Ectodermal cell (in vitro differentiated cells): ENCODE results near the gene COMMD9.

ENCODE experiments used
- H3K27ac ChIP-seq: 2 replicates; pipeline ENCODE4 v1.7.0; 2013; ENCODE audit warnings: mild to moderate bottlenecking, low read depth, low read length; ENCODE audit not compliant: insufficient read depth, poor library complexity, severe bottlenecking
- H3K27me3 ChIP-seq: 2 replicates; pipeline ENCODE4 v1.7.0; 2013; ENCODE audit warnings: mild to moderate bottlenecking, low read length; ENCODE audit not compliant: insufficient read depth, control insufficient read depth, poor library complexity, severe bottlenecking
- H3K36me3 ChIP-seq: one replicate; pipeline ENCODE4 v1.7.0; 2013; ENCODE audit warnings: low read length; ENCODE audit not compliant: control insufficient read depth, insufficient read depth
- H3K4me1 ChIP-seq: one replicate; pipeline ENCODE4 v1.7.0; 2013; ENCODE audit warnings: low read length; ENCODE audit not compliant: control insufficient read depth, insufficient read depth
- H3K4me3 ChIP-seq: 2 replicates; pipeline ENCODE4 v1.7.0; 2013; ENCODE audit warnings: low read depth, low read length, control low read depth; ENCODE audit not compliant: insufficient read depth
- H3K9me3 ChIP-seq: 2 replicates; pipeline ENCODE4 v1.7.0; 2013; ENCODE audit warnings: mild to moderate bottlenecking, low read length, moderate library complexity; ENCODE audit not compliant: control insufficient read depth
- WGBS, 2 experiments: methylation state at CpG; one replicate each; pipeline ENCODE4 v1.1.7; 2013; ENCODE audit warnings: missing lambda C conversion rate in 2 of 2; 5-methylcytosine and 5-hydroxymethylcytosine counted together

Gene COMMD9

DNA sequence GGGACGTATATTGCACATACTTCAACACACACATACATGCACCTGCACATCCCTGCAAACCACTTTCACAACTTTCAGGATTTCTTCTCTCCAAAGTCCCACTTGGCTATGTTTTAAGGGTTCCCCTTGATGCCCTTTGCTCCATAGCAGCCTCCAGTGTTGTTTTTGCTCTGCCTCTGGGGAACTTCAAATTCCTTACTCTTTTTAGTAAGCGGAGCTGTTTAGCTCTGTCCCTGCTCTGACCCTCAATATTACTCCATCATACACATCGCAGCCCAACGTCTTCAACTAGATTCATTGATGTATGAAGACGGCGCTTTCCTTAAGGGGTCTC is 25.2 kb upstream of the COMMD9 start:
- Histone ChIP-seq H3K36me3 (no peaks in the 10 kb centered on the region), H3K27ac (no peak overlapping the region), H3K4me1 (no peaks in the 10 kb centered on the region), H3K27me3 (no peaks in the 10 kb centered on the region), H3K9me3 (no peaks in the 10 kb centered on the region), H3K4me3 (no peak overlapping the region)
- 91 to 96% methylated on average over 6 of the region's 6 CpGs for WGBS, 2 experiments

DNA sequence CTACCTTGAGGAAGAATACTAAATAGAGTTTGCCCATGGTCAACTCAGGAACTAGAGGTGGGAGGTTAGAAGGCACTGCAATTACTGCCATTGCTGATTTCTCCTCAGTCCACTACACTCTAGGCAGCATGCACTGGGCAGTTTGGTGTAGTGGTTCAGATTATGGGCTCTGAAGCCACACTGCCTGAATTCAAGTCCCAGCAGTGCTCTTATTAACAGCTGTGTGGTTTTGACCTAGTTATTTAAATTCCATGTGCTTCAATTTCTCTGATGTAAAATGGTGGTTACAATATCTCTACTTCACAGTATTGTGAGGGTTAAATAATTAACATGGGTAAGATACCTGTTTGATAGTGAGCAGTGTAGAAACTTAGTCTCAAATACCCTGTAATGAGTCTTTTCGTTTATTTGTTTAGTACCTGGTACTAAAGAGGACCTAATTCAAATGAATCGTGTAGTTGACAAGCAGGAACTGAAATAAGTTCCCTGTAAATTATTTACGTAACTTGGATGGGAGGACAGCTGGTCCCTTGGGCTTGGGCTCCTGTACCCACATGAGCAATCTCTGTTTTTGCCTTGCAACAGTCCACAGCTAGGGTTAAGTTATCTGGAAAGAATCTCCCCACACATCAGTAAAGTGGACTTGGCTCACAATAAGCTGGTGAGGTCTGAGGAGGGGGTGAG is 24.7 kb upstream of the COMMD9 start:
- Histone ChIP-seq H3K27me3 (no peaks in the 10 kb centered on the region), H3K36me3 (no peaks in the 10 kb centered on the region), H3K9me3 (no peaks in the 10 kb centered on the region), H3K4me1 (no peaks in the 10 kb centered on the region), H3K4me3 (no peak overlapping the region), H3K27ac (no peak overlapping the region)
- 95% methylated on average over 3 of the region's 3 CpGs for WGBS, 2 experiments

DNA sequence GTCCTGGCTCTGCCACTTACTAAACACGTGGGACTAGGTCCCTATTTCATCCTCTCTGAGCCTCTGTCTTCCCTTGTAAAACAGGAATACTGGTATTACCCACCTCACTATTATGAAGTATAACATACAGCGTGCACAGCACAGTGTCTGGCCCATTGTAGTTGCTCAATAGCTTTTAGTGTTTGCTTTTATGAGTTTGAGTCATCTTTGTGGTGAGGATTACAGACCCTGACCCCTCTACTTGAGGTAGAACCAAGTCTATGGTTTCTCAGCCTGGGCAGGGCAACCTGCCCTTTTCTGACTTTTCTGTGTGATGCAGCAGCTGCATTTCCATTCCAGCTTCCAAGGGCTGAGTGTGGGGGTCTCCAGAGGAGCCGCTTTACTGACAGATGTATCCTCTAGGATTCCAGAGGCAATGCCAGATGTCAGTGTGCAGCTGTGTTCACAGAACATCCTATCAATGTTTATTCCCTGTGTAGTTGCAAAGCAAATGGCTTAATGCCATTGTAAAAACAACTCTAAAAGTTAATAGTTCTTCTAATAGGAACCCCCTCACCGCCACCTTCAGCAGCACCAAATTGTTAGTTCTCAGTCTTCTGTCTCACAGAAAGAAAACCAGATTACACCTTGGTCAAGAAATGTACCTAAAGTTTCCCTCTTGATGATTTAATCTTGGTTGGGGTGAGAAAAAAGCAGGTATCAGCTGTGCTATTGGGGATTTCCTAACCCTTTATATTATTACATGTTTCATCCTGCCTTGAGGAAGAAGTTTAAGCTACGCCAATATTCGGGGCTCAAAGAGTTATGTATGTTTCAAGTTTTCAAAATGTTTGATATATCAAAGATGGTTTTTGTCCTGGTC is 23.6 kb upstream of the COMMD9 start:
- H3K4me1 ChIP-seq: no peaks in the 10 kb centered on the region

DNA sequence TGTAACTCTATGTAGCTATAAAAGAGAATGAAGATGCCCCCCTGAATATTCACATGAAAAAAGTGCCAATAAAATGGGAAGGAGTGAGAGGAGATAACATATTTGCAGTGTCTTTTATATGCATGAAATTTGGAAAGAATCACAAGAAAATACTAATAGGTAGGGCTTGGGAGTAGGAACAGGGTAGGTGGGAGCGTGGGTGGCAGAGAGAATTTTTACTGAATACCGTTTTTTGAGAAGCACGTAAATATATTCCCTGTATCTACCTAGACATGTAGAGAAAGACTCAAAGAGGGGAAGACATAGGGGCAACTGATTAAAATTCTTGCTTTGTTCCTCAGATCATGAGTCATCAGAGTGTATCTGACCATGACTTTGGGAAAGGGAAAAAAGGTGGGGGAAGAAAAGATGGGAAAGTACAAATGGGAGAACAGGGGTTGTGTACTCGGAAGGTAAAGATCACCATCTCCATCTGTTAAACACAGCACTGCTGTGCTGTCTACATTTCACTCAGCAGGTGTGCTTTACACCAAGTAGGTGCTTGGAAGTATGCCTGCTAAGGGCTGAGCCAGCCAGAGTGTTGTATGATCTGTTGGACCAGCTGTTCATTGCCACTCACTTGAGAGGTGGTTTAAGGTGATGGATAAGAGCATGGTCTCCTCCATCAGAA is 22.8 kb upstream of the COMMD9 start:
- H3K9me3 ChIP-seq: no peaks in the 10 kb centered on the region
- no peak overlapping the region for H3K4me3 ChIP-seq
- WGBS, 2 experiments: 95 to 99% methylated on average over 4 of the region's 4 CpGs
- H3K36me3 ChIP-seq: no peaks in the 10 kb centered on the region
- no peaks in the 10 kb centered on the region for H3K27me3 ChIP-seq
- no peaks in the 10 kb centered on the region for H3K4me1 ChIP-seq
- H3K27ac ChIP-seq: no peak overlapping the region

More for the DNA sequence above, 23.6 kb upstream of the COMMD9 start:
- no peaks in the 10 kb centered on the region for H3K36me3 ChIP-seq
- no peak overlapping the region for H3K27ac ChIP-seq
- H3K9me3 ChIP-seq: no peaks in the 10 kb centered on the region
- H3K4me3 ChIP-seq: no peak overlapping the region
- WGBS, 2 experiments: 89 to 92% methylated on average over 6 of the region's 6 CpGs
- H3K27me3 ChIP-seq: no peaks in the 10 kb centered on the region

DNA sequence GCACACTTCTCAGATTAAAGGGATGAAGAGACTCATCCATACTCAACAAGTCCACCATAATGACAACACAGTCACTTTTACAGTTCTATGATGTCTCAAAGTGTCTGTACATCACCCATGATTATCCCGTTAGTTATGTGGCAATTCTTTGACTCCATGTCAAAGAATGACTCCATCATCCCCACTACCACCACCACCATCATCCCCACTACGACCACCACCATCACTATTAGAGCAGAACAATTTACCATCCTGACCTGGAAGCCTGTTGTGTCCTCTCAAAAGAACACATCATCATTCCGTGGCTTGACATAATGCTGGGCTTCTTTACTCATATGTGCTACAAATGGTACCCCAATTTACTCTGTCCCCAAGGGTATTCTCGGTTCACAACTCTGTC is 20.6 kb upstream of the COMMD9 start:
- Histone ChIP-seq H3K4me3 (no peak overlapping the region), H3K27me3 (no peaks in the 10 kb centered on the region), H3K4me1 (no peaks in the 10 kb centered on the region), H3K9me3 (no peaks in the 10 kb centered on the region), H3K27ac (no peak overlapping the region), H3K36me3 (no peaks in the 10 kb centered on the region)
- 91 to 95% methylated on average over 4 of the region's 4 CpGs for WGBS, 2 experiments

DNA sequence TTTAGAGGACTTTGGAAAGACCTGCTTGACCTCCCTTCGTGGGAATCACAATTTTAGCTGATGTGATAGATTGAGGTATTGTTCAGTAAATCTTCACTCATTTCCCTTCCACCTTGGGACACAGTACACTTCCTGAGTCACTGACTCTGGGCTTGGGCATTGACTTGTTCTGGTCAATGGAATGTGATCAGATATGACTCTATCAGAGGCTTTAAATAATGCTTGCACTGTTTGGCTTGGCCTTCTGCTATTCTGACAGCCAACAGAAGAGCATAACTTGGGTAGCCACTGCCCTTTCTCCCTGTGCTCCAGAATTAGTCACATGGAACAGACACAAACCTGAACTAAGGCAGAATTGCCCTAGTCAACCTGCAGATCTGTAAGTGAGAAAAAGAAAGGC is 19.4 kb upstream of the COMMD9 start:
- Histone ChIP-seq H3K4me3 (no peak overlapping the region), H3K4me1 (no peaks in the 10 kb centered on the region), H3K27ac (no peak overlapping the region), H3K36me3 (no peaks in the 10 kb centered on the region), H3K9me3 (no peaks in the 10 kb centered on the region), H3K27me3 (no peaks in the 10 kb centered on the region)
- WGBS, 2 experiments: 78 to 82% methylated on average over 1 of the region's 1 CpG

DNA sequence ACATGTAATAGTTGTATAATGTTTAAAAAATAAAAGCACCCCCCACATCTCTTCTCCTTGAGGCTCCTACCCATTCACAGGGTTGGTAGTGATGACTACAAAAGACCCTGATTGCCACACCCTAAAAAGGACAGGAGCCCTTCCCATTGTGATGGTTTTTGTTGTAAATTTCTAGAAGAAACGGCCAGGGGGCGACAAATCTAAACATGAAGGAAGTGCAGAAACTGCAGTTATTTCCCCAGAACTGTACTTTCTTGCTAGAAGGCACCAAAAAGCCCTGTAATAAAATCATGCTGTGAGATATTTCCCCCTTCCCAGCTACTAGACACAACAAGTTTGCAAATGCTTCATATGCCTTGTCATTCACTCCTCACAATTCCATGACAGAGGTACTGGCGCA is 17.7 kb upstream of the COMMD9 start:
- Histone ChIP-seq H3K9me3 (no peaks in the 10 kb centered on the region), H3K4me3 (no peak overlapping the region), H3K27ac (no peak overlapping the region), H3K27me3 (no peaks in the 10 kb centered on the region), H3K4me1 (no peaks in the 10 kb centered on the region), H3K36me3 (no peaks in the 10 kb centered on the region)
- 42 to 56% methylated on average over 3 of the region's 3 CpGs for WGBS, 2 experiments

DNA sequence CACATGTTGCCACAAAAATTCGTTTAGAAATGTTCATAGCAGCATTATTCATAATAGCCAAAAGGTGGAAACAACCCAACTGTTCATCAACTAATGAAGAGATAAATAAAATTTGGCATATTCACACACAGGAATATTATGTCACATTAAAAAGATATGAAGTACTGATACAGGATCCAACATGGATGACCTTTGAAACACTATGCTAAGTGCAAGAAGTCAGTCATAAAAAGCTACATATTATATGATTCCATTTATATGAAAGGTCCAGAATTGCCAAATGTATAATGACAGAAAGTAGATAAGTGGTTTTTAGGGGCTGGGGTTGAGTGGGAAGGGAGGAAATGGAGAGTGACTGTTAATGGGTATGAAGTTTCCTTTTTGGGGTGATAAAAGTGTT is 15.8 kb upstream of the COMMD9 start:
- Histone ChIP-seq H3K27me3 (no peaks in the 10 kb centered on the region), H3K4me1 (no peaks in the 10 kb centered on the region), H3K27ac (no peak overlapping the region), H3K4me3 (no peak overlapping the region), H3K9me3 (no peaks in the 10 kb centered on the region), H3K36me3 (no peaks in the 10 kb centered on the region)
- 54 to 55% methylated on average over 1 of the region's 1 CpG for WGBS, 2 experiments

DNA sequence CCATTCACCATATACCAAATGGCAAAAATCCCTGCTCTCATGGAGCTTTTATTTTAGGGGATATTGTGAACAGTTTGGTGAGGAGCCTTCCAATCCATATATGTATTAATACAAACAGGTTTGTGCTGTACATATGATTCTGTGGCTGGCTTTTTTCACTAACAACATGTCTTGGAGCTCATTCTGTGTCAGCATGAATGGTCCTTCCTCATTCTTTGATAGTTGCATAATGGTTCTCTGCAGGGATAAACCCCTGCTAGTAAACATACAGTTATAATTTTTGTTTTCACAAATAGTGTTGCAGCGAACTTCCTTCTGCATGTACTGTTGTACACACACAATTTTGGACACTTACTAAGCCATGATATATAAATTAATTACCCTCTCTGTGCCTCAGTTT is 15.1 kb upstream of the COMMD9 start:
- H3K4me1 ChIP-seq: no peaks in the 10 kb centered on the region
- no peaks in the 10 kb centered on the region for H3K36me3 ChIP-seq
- no peak overlapping the region for H3K4me3 ChIP-seq
- H3K27me3 ChIP-seq: no peaks in the 10 kb centered on the region
- no peak overlapping the region for H3K27ac ChIP-seq
- WGBS, 2 experiments: 78 to 93% methylated on average over 1 of the region's 1 CpG
- no peaks in the 10 kb centered on the region for H3K9me3 ChIP-seq

DNA sequence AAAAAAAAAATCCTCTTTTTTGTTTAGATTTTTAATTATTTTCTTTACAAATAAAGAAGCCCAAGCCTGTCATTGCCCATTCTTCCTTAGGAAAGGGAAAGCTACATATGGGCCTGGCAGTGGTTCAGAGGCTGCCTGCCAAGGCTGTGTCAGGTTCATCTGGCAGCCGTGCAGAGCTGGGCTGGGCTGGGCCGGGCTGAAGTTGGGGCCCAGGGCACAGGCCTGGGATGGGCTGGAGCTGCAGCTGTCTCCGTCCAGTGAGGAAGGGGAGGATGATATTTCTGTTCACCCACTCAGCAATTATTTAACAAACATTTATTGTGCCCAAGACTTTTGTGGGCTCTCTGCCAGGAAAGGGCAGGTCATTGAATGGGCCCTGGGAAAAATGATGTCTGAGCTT is 11.4 kb upstream of the COMMD9 start:
- Histone ChIP-seq H3K4me1 (no peaks in the 10 kb centered on the region), H3K27me3 (no peaks in the 10 kb centered on the region), H3K27ac (no peak overlapping the region), H3K4me3 (no peak overlapping the region), H3K9me3 (no peaks in the 10 kb centered on the region), H3K36me3 (no peaks in the 10 kb centered on the region)
- WGBS, 2 experiments: 83 to 92% methylated on average over 2 to 3 of the region's 3 CpGs
